HuH-7 (cell line): ENCODE data around the gene STAT5B.
A peak's percentile ranks its signal among the peaks of the same experiment; 100 is the strongest.
"Not testable (repeated sequence)": the region's sequence is repeated elsewhere in the genome, so short reads cannot be mapped to it uniquely, and the experiment has no call there.

Experiments used
- DNase-seq: peaks from one replicate; pipeline ENCODE4 v3.0.0; 2011; ENCODE audit warnings: low spot score

STAT5B gene

GRCh38 chr17:42266918-42267766 lies 9.0 kb downstream of the STAT5B start:
- no peak for DNase-seq

GRCh38 chr17:42266462-42266861 lies 9.7 kb downstream of the STAT5B start:
- DNase-seq, result no peak

- not testable (repeated sequence) for DNase-seq
Observed at GRCh38 chr17:42264366-42264765, 11.8 kb downstream of the STAT5B start.

- DNase-seq, result no peak
Observed at GRCh38 chr17:42260318-42260717, 15.9 kb downstream of the STAT5B start.

GRCh38 chr17:42255445-42255844 lies 20.7 kb downstream of the STAT5B start:
- no peak for DNase-seq

- no peak for DNase-seq
Observed at GRCh38 chr17:42253578-42253977, 22.6 kb downstream of the STAT5B start.

GRCh38 chr17:42252597-42253550 lies 23.3 kb downstream of the STAT5B start:
- no peak for DNase-seq

GRCh38 chr17:42251115-42251514 lies 25.1 kb downstream of the STAT5B start:
- peak; percentile 37 for DNase-seq

- no peak for DNase-seq
Observed at GRCh38 chr17:42249681-42250446, 26.3 kb downstream of the STAT5B start.

- no peak for DNase-seq
Observed at GRCh38 chr17:42248351-42249179, 27.6 kb downstream of the STAT5B start.

- no peak for DNase-seq
Observed at GRCh38 chr17:42247734-42248133, 28.5 kb downstream of the STAT5B start.

- no peak for DNase-seq
Observed at GRCh38 chr17:42246515-42246914, 29.7 kb downstream of the STAT5B start.

GRCh38 chr17:42245183-42245582 lies 31.0 kb downstream of the STAT5B start:
- not testable (repeated sequence) for DNase-seq

- not testable (repeated sequence) for DNase-seq
Observed at GRCh38 chr17:42244116-42244515, 32.1 kb downstream of the STAT5B start.

GRCh38 chr17:42243493-42243982 lies 32.7 kb downstream of the STAT5B start:
- DNase-seq, result no peak

GRCh38 chr17:42241871-42242270 lies 34.3 kb downstream of the STAT5B start:
- no peak for DNase-seq

GRCh38 chr17:42240863-42241262 lies 35.3 kb downstream of the STAT5B start:
- not testable (repeated sequence) for DNase-seq

GRCh38 chr17:42240201-42240600 lies 36.0 kb downstream of the STAT5B start:
- DNase-seq, result no peak

GRCh38 chr17:42239576-42239975 lies 36.6 kb downstream of the STAT5B start:
- not testable (repeated sequence) for DNase-seq

- no peak for DNase-seq
Observed at GRCh38 chr17:42236760-42237159, 39.4 kb downstream of the STAT5B start.

GRCh38 chr17:42233994-42234393 lies 42.2 kb downstream of the STAT5B start:
- DNase-seq, result no peak
